HUES48 (cell line): ENCODE data around the gene FDXR.

Source experiments
- H3K27ac ChIP-seq: one replicate; pipeline ENCODE4 v1.7.0; 2013; ENCODE audit warnings: low read depth, low read length, inconsistent platforms
- H3K27me3 ChIP-seq: 2 replicates; pipeline ENCODE4 v1.6.1; 2013; ENCODE audit warnings: mild to moderate bottlenecking, low read length; ENCODE audit not compliant: control insufficient read depth, insufficient read depth
- H3K36me3 ChIP-seq: 2 replicates; pipeline ENCODE4 v1.6.1; 2013; ENCODE audit warnings: low read length; ENCODE audit not compliant: control insufficient read depth, insufficient read depth
- H3K4me1 ChIP-seq: 2 replicates; pipeline ENCODE4 v1.6.1; 2013; ENCODE audit warnings: mild to moderate bottlenecking, low read length; ENCODE audit not compliant: control insufficient read depth, insufficient read depth
- H3K4me3 ChIP-seq: 2 replicates; pipeline ENCODE4 v1.5.1; 2013; ENCODE audit warnings: mild to moderate bottlenecking, low read depth, low read length
- H3K9ac ChIP-seq: 2 replicates; pipeline ENCODE4 v1.6.1; 2013; ENCODE audit warnings: mild to moderate bottlenecking, low read depth, low read length, moderate library complexity
- H3K9me3 ChIP-seq: 2 replicates; pipeline ENCODE4 v1.6.1; 2013; ENCODE audit warnings: low read length; ENCODE audit not compliant: control insufficient read depth, insufficient read depth

FDXR gene

DNA sequence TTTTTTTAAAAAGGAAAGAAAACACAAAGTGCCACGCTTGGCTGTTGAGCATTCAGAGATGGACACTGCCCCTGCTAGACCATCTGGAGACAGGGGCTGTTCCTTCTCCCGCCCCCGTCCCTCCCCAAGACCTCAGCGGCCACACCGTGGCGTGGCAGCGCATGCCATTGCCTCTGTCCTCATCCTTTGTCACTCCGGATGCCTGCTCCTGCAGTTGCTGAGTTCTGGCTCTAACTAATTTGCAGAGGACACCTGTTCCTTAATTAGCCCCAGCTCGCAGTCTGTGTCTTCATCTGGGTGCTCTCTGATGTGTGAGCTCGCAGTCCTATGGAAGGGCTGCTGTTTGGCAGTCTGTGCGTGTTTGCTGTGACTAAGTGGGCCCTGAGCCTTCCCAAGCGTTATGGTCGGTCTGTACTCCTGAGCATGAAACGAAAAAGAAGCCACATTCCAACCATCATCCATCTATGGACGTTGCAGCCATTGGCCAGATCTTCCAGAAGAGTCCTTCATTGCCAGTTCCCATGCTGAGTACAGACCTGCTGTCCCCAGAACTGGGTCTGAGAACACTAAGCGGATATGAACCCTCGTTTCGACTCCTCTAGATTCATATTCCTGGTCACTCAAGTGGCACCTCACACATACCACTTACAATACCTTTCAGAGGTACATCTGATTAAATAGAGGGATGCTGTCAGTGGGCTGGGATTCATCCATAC lies 55.7 kb downstream of the FDXR start:
- no peak overlapping the region for H3K9ac ChIP-seq
- H3K9me3 ChIP-seq: no peaks in the 10 kb centered on the region
- no peak overlapping the region for H3K27ac ChIP-seq
- peaks cover 10% of the 10 kb centered on the region for H3K36me3 ChIP-seq
- no peaks in the 10 kb centered on the region; the same call in 1 of the 2 replicates for H3K4me1 ChIP-seq
- H3K4me3 ChIP-seq: no peak overlapping the region
- H3K27me3 ChIP-seq: no peaks in the 10 kb centered on the region

DNA sequence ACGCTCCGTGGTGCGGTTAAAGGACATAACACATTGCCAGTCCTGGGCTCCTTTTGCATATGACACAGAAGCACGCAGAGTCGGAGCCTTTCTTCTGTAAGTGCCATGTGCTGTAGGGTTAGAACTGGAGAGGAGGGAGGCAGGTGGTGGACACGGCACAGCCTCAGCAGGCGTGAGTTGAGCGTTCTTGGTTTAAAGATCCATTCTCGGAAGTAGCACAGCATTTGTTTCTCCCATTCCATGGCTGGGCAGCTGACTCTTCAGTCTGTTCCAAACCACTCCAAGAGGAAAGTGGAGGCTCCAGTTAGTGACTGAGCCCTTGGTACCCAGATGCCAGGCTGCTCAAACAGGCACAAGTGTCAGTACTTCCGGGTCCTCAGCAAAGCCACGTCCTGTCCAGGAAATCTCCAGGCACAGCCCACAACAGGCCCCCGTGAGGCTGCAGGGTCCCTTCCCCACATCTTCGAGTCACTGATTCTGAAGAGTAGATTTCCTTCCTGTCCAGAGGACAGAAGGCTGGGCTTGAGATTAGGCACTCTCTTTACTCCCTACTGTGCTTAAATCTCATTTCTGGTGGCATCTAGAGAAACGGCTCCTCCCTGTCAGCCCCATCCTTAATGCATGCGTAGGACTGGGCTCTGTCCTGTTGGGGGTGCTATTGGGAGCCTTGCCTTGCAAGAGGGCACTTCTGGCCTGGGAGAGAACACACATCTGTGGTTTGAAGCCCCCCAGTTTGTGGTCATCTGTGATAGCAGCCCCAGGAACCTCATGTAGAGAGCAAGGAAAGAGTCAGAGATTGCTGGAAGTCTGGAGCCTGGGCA lies 57.0 kb downstream of the FDXR start:
- H3K27me3 ChIP-seq: no peaks in the 10 kb centered on the region
- no peak overlapping the region for H3K4me3 ChIP-seq
- H3K4me1 ChIP-seq: no peaks in the 10 kb centered on the region; the same call in 1 of the 2 replicates
- no peak overlapping the region for H3K9ac ChIP-seq
- peaks cover 8% of the 10 kb centered on the region for H3K36me3 ChIP-seq
- H3K9me3 ChIP-seq: no peaks in the 10 kb centered on the region
- H3K27ac ChIP-seq: no peak overlapping the region

DNA sequence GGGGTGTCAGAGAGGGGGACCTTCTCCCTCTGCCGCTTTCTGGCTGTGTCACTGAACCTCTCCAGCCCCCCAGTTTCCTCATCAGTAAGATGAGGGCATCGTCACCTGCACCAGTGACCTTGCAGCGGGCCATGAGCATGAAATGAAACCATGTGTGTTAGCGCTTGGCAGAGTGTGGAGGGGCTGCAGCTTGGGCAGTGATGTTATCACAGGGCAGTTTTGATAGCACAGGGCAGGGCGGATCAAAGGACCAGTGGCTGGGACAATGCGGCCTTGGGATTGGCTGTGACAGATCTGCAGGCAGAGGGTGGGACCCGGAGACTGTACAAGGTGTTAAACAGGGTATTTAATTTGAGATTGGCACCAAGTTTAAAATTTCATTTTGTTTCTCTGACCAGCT lies 57.7 kb downstream of the FDXR start:
- no peaks in the 10 kb centered on the region; the same call in 1 of the 2 replicates for H3K4me1 ChIP-seq
- H3K27ac ChIP-seq: no peak overlapping the region
- H3K9ac ChIP-seq: no peak overlapping the region
- no peak overlapping the region for H3K4me3 ChIP-seq
- no peaks in the 10 kb centered on the region for H3K9me3 ChIP-seq
- H3K36me3 ChIP-seq: peaks cover 5% of the 10 kb centered on the region; the same call in 1 of the 2 replicates
- no peaks in the 10 kb centered on the region for H3K27me3 ChIP-seq

DNA sequence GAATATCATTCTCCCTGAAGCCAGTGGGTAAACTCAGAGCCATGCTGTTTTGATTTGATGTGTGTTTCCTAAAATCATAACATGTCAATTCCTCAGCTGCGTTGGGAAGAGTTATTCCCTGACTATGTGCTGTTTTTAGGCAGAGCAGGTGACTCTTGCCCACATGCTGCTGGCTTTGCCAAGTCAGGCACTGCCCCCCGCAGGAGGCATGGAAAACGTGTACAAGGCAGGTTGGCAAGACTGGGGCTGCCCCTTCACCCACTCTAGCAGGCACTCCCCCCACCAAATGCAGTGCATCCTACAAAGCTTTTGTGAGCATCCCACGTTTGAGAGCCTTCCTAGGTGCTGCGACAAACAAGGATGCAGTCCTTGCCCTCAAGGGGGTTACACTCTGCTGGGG lies 58.3 kb downstream of the FDXR start:
- no peak overlapping the region for H3K27ac ChIP-seq
- H3K27me3 ChIP-seq: no peaks in the 10 kb centered on the region
- H3K36me3 ChIP-seq: peaks cover 5% of the 10 kb centered on the region; the same call in 1 of the 2 replicates
- H3K4me3 ChIP-seq: no peak overlapping the region
- no peaks in the 10 kb centered on the region; the same call in 1 of the 2 replicates for H3K4me1 ChIP-seq
- H3K9ac ChIP-seq: no peak overlapping the region
- no peaks in the 10 kb centered on the region for H3K9me3 ChIP-seq
